Femur (tissue), 1 donor: ENCODE measurements around the gene LCLAT1.
"Not testable (repeated sequence)": the region's sequence is repeated elsewhere in the genome, so short reads cannot be mapped to it uniquely, and the experiment has no call there.

Experiments used
- DNase-seq: peaks from one replicate; pipeline ENCODE4 v3.0.0-alpha.2; 2017

LCLAT1 gene

DNA sequence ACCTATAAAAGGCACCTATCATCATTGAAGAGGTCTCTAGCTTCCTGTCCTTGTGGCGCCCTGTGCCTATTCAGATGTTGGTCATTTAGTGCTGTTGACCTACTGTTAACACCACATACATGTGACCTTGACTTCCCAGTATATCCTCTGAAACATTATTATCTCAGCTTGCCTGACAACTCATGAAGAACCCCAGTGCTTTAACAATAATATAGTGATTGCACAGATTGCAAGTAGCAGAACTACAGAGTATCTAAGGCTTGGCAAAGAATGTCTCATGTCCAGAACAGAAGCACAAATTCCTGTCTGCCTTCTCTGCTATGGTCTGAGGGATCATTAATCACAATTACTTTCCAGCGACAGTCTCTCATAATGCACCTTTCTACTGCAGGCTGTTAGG, 165.3 kb downstream of the LCLAT1 start:
- DNase-seq, result no peak

DNA sequence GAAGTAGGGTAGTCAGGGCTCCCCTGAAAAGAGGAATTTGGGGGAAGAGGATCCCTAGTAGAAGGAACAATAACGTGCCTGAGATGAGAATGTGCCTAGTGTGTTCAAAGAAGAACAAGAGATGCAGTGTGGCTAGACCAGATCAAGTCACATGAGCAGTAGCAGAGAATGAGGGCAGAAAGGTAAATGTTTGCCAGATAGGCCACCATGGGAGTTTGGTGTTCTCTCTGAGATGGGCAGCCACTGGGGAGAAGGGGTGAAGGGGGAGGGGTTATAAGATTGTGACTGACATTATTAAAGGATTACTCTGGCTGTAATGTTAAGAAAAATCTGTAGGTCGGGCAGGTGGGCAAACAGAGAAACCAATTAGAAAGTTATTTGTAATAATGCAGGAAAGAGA, 166.0 kb downstream of the LCLAT1 start:
- no peak for DNase-seq

DNA sequence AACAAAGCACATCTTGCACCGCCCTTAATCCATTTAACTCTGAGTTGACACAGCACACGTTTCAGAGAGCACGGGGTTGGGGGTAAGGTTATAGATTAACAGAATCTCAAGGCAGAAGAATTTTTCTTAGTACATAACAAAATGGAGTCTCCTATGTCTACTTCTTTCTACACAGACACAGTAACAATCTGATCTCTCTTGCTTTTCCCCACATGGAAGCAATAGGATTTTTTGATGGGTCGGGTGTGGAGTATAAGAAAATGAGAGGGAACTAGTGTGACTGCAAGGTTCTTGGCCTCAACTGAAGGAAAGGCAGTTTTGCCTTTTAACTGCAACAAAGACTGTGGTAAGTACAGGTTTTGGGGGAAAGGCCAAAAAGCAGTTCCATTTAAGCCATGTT, 167.2 kb downstream of the LCLAT1 start:
- not testable (repeated sequence) for DNase-seq

DNA sequence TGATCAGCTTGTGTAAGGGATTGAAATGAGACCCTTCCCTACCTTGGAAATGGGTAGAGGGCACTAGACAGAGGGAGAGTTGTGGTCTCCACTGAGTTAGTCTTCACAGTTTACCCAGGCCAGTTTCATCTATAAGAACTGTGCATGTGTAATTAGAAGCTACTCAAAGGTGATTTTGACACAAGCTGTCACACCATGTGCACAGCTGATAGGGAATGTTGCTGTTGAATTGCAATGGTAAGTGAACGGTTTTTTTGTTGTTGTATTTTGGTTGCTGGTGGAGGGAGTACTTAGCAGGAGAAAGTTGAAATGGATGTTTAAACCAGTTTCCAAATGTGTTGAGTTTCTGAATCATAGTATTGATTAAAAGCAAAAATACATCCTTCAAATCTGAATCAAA, 168.9 kb downstream of the LCLAT1 start:
- no peak for DNase-seq

DNA sequence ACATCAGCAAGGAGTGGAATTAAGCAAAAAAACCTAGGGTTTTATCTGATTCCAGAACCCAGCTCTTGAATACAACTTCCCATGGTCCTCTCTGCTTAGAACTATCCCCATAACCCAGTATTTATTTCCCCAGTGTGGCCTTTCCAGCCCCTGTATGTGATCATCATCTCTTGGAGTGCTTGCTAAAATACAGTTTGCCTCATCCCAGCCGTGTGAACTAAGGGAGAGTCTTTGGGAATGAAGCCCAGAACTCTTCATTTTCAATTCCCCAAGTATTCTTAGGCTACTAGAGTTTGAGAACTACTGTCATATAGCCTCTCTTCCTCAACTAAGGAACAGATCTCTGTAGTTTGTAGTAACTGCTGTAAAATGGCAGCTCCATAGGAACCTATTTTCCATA, 173.1 kb downstream of the LCLAT1 start:
- no peak for DNase-seq

DNA sequence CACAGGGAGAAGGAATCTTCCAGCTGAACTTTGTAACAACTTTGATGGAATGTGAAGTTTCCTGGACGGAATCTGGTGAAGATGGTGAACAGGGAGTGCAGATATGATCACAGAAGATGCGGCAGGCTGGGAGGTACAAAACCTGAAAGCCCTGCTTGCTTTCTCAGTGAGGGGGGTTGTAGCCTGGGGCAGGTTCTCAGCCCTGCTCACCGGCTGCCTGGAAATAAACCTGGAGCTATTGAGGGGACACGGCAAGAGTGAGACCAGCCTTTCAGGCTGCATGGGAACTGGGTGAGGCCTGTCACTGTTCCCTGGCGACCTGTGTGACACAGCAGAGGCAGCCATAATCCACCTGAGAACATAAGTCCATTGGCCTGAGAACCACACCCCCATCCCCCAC, 174.8 kb downstream of the LCLAT1 start:
- no peak for DNase-seq

DNA sequence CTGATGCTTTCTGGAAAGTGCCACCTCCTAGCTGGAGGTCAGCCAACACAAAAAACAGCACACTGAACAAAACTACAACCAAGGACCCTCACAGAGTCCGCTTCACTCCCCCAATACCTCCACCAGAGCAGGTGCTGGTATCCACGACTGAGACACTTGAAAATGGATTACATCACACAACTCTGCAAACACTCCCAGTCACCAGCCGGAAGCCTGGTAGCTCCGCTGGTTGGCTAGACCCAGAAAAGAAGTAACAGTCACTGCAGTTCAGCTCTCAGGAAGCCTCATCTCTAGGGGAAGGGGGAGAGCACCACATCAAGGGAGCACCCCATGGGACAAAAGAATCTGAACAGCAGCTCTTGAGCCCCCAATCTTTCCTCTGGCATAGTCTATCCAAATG, 175.4 kb downstream of the LCLAT1 start:
- DNase-seq, result no peak

DNA sequence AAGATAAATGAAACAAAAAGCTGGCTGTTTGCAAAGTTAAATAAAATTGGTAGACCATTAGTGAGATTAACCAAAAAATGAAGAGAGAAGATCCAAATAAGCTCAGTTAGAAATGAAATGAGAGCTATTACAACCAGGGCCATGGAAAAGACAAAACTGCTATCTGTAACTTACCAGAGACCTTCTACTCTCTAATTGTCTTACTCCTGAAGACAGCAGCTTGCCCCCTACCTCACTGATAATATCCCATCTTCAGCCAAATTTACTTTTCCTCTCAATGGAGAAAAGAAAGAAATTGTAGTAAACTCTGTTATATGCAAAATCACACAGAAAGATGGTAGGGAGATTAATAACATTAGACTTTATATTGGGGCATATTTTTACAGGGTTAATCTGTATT, 178.2 kb downstream of the LCLAT1 start:
- no peak for DNase-seq

DNA sequence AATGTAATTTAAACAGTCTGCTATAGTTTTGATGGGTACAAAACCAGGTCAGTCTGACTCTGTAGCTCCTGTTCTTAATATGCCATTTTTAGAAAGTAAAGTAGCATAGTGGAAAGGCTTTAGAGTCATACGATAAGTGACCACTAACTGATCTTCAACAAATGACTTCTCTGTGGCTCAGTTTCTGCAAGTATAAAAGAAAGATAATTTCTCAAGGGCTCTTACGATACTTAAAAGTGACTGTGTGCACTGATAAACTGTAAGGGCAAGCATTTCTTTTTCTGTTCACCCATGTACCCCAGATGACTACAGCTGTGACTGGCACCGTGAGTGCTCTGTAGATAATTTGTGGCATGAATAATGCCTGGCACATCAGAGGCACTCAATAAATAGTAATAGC, 178.7 kb downstream of the LCLAT1 start:
- DNase-seq, result no peak

DNA sequence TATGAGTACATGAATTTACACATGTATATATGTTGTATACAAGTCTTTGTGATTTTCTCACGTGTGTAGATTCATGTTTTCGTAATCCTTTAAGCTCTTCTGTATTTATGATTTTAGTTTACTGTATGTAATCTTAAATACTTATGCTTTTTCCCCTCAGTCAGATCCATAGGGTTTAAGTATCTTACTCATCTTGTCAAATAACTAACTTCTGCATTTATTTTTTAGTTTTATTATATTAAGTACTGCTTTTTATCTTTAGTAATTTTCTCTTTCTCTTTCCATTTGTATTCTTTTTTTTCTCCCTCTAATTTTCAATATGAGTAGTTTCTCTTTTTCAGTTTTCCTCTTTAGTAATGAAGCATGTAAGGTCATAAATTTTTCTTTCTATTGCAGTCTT, 179.4 kb downstream of the LCLAT1 start:
- DNase-seq, result no peak

DNA sequence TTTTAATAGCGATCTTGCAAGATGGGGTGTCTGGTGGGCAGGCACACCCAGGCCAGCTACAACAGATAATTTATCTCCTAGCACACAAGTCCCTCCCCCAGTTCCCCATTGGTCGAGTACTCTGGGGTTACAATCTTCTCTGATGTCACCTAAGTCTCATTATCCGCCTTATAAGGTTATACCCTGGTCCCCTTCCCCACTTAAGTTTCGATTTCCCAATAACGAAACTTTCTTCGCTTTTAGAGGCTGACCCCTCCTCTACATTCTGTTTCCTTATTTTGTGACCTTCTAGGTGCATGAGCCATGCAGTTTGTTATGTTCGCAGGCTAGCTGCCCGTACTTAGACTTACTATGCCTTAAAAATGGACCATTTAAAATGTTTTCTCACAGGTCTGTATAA, 180.1 kb downstream of the LCLAT1 start:
- DNase-seq, result no peak

DNA sequence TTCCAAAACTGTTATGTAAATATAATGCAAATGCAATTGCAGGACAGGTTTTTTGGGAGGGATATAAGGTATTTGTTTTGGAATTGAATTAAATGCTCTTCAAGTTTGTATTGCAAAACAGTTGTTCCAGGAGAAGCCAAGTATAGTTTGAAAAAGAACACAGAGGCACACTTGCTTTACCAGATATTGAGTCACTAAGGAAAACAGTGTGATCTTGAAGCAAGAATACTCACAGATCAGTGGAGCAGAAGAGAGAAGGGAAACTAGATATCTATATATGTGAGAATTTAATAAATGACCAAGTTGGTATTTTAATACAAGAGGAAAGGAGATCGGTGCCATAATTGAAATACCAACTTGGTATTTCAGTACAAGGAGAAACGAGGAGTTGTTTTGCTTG, 181.3 kb downstream of the LCLAT1 start:
- no peak for DNase-seq

DNA sequence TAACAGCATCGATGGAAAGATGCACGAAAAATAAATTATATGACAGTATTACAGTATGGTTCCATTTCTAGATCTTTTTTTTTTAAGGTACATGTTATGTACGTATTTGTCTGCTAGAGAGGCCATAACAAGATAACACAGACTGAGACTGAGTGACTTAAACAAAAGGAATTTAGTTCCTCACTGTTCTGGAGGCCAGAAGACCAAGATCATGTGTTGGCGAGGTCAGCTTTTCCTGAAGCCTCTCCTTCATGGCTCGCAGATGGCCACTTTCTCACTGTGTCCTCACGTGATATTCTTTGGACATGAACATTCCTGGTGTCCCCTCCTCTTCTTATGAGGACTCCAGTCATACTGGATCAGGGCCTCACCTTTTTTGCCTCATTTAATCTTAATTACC, 182.8 kb downstream of the LCLAT1 start:
- no peak for DNase-seq

DNA sequence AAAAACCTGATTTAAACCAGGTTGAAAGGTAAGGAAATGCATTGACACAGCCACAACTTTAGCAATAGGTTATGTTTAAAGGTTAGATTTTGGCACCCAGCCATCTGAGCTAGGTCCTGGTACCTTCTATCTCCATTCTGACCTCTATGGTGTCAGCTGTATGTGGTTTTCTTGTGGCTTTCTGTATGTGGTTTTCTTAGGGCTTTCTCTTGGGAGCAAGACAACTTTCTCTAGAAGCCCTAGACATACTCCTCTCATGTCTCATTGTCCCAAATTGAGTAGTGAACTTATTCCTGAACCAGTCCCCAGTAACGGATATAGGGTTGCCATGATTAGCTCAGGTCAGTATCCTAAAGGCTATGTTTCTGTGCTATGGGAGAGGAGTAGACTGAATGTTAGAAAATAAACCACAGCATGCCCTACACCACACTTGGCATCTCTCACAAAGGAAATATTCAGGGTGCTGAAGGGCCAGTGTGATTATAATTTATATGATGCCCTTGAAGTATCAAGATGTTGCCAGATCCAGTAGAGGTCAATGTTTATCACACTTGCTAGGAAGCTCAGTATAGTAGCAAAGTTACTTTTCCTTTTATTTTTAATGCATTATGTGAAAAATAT, 184.1 kb downstream of the LCLAT1 start:
- no peak for DNase-seq

DNA sequence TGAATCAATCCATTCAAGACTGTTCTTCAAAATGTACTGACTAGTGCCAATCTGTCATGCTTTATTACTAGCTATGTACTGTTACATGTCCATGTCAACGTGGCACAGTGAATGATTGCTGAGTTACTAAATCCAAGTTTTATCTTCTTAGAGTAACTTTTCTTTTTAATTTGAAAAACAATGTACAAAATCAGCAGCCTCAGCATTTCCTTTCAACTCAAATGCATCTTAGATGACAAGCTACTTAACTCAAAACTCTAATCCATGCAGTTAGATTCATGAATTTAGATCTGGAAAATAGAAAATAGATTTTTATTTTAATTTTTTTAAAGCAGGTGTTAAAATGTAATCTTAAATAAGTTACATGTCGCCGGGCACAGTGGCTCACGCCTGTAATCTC, 186.0 kb downstream of the LCLAT1 start:
- no peak for DNase-seq

DNA sequence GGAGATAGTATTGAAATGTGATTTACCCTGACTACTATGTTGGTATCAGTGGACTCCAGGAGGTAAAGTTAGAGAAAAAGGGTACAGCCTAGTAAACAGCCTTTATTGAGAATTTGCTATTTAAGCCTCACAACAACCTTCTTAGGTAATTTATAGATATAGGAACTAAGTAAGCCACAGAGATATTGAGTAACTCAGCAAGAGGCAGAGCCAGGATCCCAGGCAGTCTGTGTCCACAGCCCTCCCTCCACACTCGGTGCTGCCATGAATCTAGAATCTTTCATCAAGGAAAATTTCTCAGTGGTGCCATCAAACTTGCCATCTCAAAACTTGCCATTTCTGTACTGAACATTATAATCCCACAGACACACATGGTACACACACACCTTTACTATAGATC, 189.3 kb downstream of the LCLAT1 start:
- DNase-seq, result no peak

DNA sequence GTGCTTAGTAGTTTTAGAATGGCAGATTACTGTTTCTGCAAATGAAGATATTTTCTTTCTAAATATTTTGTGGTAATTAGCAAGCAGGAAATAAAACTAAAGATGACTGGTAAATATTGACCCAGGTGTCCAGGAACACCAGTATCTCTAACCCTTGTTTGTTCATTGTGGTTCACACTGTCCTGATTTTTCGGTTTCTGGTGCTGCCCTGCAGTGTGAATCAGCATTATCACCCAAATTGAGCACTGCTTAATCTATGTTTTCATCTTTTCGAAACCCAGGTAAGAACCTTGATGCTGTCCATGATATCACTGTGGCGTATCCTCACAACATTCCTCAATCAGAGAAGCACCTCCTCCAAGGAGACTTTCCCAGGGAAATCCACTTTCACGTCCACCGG, 192.8 kb downstream of the LCLAT1 start:
- DNase-seq, result no peak

DNA sequence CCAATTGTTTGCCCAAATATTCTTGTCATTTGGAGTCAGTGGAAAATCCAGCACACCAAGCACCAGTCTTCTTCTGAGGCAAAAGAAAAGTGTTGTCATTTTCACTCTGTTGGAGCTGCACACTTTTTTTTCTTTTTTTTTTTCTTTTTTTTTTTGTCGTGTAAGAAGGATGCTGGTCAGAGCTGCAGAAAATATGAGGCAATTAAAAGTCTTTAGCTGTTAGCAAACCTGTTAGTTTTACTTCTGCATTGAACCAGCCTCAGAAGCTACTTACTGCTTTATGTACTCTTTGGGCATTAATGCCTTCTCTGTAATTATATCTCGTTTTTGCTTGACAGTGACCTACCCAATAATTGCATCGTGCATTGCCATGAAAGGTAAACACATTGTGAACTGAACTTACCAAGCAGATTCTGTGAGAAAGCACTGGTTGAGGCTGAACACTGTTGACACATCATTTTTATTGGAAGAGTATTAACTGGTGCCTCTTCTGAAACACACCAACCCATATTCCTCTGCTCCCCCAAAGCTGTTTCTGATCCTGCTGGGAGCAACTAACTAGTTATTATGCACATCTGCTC, 194.8 kb downstream of the LCLAT1 start:
- DNase-seq, result no peak

DNA sequence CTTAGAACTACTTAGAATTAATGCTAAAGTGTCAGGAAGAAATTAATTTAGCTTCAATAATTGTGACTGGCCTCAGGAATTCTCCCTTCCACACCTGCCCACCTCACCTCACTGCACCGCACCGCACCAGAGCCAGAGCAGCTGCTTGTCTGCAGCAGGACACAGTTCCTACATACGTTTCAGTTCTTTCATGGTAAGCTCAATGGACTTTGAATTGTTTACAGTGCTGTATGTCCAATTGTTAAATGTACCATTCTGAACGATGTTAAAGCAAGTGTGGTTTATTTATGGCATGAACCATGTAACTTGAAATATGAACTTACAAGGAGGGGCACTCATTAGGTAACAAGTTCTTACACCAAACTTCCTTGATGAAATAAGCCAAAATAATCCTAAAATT, 196.0 kb downstream of the LCLAT1 start:
- not testable (repeated sequence) for DNase-seq

DNA sequence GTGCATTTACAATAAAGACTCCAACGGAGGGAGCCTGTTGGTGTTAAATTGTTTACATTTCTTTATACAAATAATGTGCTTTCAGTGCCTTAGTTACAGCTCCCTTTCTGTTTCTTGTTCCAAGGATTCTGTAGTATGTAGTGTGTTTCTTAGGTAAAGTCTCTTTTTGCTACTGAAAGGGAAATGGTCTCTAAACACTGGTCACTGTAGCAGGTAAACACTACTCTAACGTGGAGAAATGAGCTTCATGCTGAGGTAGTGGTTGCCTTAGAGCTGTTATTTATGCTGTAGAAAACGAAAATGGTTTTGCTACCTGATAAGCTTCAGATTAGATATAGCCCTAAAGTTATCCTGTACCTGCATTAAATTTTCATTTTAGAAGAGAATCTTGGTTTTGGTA, 196.6 kb downstream of the LCLAT1 start:
- DNase-seq, result no peak

DNA sequence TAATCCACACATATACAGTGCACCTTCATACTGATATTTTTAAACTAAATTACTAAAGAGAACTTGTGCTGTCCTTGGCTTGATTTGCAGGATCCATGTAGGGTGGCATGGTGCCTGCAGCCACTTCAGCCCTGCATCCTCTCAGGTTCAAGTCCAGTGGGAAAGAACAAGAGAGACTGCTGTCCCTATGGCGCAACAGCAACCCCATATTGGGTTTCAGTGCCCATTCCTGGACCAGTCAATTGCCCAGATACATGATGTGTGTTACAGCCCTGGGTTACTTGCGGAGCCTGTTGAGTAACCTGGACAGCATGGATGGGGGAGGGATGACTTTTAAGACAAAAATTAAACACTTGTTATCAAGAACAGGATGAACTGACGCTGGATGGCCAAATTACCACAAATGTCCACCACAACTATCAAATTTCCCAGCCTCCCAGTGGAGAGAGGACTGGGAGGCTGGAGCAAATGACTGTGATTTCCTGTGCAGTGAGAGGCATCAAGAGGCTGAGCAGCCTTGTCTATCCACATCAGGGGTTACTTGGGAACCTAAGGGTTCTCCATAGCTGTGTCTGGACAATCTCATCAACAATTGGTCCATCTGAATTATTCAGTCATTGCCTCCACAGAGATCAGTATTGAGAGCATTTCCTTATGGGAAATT, 198.2 kb downstream of the LCLAT1 start:
- no peak for DNase-seq

DNA sequence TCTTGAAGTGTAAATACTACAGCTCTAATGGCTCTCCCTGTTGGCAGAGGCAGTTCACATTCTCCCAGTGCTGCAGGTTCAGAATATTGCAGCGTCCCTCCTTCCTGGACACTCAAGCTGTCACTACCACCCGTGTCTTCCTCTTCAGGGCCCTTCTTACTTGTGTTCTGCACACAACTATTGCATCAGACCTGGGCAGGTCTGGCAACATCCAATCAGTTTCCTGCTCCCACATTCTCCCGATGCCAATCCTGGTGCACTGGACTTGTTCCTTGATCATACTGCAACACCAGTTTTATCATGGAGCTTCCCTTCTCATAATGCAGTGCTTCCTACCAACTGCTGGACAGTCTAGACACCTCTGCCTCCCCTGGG, 198.7 kb downstream of the LCLAT1 start:
- DNase-seq, result no peak

DNA sequence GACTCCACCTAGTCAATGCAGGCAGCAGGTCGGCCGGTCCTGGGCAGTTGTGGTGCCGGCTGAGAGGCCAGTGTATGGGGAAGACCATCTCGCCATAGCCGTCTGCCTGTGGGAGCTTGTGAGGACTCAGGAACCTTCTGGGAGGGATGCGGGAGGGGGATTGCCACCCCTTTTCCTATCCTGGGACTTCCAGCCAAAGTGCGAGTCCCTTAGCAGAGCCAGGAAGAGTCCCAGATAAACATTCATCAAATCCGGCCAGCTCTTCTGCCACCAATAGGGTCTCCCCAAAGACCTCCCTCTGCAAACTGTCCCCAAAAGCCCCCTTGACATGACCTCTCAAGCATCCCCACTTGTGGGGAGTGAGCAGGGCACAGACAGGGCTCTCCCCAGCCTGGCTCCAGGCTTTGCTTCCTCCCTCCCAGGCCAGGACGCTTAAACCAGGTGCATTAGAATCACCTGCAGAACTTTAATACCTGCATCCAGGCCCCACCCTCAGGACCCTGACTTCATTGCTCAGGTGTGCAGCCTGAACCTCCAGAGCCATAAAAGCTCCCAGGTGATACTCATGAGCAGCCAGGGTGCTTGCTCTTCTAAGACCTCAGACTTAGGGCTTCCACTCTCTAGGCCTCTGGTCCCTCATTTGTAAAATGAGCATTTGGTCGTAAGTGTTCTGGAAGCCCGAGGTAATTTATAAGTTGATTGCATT, 200.9 kb downstream of the LCLAT1 start:
- no peak for DNase-seq

DNA sequence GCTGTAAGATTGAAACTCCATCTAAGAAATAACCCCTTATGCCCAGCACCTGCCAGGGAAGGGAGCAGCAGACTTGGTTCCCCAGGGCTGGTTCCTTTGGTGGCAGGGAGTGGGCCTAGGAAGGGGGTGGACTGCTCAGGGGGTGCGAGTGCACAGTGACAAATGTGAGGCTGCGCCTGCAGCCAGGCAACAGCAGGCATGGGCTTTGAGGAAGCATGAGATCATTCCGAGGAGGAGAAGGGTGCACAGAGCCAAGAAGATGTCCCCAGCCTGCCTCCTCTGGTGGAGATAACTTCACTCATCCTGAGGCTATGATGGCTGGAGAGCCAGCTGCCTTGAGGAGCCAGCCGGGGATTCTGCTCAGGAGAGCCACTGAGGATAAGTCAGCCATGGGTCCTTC, 202.2 kb downstream of the LCLAT1 start:
- no peak for DNase-seq
